AG09309 (cell line): ENCODE data around the gene C8G.

Source experiments
- DNase-seq: peaks from one replicate; pipeline ENCODE4 v3.0.0-alpha.2; 2010; ENCODE audit warnings: low read depth
- H3K4me3 ChIP-seq: 2 replicates; pipeline ENCODE4 v1.5.1; 2011; ENCODE audit warnings: mild to moderate bottlenecking, low read depth, low read length, moderate library complexity; ENCODE audit not compliant: control insufficient read depth
- TF ChIP-seq, protein P1 (sequence below): IDR thresholded peaks from 2 replicates; pipeline ENCODE4 v1.5.1; 2011; ENCODE audit warnings: mild to moderate bottlenecking, low read depth, low read length, inconsistent platforms; ENCODE audit not compliant: insufficient read depth, control insufficient read depth; ENCODE audit errors: missing control alignments

The C8G gene

DNA sequence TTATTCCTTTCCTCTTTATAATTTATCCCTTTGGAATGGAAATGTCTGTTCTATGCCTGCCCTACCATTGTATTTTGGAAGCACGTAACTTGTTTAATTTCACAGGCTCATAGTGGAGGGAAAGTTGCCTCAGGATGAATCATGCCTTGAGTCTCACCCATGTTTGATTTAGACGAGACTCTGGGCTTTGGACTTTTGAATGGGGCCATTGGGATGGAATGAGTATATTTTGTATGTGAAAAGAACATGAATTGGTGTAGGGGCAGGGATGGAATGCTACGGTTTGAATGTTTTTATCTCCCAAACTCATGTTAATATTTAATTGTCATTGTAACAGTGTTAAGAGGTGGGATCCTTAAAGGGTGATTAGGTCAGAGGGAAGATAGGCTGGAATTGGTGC is 10.8 kb upstream of the C8G start:
- H3K4me3 ChIP-seq = no peak overlapping the region
- no peak for DNase-seq
- TF ChIP-seq, protein P1, sequence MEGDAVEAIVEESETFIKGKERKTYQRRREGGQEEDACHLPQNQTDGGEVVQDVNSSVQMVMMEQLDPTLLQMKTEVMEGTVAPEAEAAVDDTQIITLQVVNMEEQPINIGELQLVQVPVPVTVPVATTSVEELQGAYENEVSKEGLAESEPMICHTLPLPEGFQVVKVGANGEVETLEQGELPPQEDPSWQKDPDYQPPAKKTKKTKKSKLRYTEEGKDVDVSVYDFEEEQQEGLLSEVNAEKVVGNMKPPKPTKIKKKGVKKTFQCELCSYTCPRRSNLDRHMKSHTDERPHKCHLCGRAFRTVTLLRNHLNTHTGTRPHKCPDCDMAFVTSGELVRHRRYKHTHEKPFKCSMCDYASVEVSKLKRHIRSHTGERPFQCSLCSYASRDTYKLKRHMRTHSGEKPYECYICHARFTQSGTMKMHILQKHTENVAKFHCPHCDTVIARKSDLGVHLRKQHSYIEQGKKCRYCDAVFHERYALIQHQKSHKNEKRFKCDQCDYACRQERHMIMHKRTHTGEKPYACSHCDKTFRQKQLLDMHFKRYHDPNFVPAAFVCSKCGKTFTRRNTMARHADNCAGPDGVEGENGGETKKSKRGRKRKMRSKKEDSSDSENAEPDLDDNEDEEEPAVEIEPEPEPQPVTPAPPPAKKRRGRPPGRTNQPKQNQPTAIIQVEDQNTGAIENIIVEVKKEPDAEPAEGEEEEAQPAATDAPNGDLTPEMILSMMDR = no peak

- TF ChIP-seq, protein P1 = no peak
- DNase-seq = no peak
- H3K4me3 ChIP-seq = no peak overlapping the region
Measured at GRCh38 chr9:136935651-136936050, 9.4 kb upstream of the C8G start.

GRCh38 chr9:136936645-136937170 is 8.3 kb upstream of the C8G start:
- H3K4me3 ChIP-seq = no peak overlapping the region
- TF ChIP-seq, protein P1 = no peak
- no peak for DNase-seq

DNA sequence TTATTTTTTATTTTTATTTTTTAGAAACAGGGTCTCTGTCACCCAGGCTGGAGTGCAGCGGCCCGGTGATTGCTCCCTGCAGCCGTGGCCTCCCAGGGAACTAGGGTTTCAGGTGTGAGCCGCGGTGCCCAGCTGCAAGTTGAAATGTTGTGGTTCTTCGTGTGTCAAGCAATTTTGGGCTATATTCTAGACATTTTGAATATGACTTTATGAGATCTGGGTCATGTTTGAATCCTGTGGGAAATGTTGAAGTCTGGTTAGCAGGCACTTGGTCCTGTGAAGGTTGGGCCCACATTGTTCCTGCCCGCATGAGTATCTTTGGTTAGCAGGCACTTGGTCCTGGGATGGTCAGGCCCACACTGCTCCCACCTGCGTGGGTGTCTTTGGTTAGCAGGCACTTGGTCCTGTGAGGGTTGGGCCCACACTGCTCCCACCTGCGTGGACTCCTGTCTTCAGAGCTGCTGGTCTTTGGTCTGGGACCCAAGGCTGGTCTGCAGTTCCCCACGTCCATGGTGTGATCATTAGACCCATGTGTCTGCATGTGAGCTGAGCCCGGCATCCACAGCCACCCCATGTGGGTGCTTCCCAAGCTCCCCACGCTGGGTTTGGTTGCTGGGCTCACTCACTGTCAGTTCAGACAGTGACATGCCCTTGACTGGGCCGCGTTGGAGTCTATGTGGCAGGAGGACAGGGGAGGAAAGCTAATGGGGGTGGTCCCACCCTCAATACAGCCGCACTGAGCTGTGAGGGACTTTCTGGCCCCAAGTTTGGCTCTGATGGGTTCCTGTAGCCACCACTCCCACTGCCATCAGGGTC is 7.6 kb upstream of the C8G start:
- no peak overlapping the region for H3K4me3 ChIP-seq

DNA sequence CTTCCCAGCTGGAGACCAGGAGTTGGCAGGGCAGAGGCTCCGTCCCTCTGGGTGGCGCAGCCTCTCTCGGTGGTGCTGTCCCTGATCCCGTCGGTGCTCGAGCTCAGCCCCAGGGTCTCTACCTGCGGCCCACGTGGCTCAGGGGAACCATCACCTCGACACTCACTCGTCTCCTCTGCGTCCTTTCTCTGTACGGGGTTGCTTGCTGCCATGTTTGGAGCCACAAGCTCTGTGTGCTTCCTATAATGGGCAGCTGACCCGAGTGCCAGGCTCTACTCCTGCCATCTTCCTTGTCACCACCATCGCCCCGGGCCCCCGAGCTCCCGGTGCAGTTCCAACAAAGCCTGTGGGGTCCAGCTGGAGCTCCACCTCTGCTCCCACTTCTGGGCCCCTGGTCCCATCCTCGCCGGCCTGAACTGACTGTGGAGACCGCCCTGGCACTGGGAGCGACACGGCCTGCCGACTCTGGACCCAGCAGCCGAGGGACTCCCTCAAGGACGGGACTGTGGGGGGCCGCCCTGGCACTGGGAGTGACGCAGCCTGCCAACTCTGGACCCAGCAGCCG is 5.5 kb upstream of the C8G start:
- TF ChIP-seq, protein P1 = no peak
- no peak for DNase-seq
- H3K4me3 ChIP-seq = no peak overlapping the region

More for the DNA sequence above, 7.6 kb upstream of the C8G start:
- DNase-seq = no peak
- TF ChIP-seq, protein P1 = no peak

GRCh38 chr9:136939996-136940525 is 5.0 kb upstream of the C8G start:
- TF ChIP-seq, protein P1 = no peak
- DNase-seq = no peak
- H3K4me3 ChIP-seq = no peak overlapping the region
